CD14-positive monocyte (primary cell): ENCODE results near the gene COQ8A. TPM values are rescaled to one million over a fixed set of nuclear protein-coding genes. Genes with fewer than 3 reads are reported as not detected.
A peak's percentile ranks its signal among the peaks of the same experiment; 100 is the strongest.

ENCODE experiments used
- DNase-seq, 3 donors: peaks; one replicate each; pipeline ENCODE4 v3.0.0-alpha.2; 2011 to 2022
- H2AFZ ChIP-seq: 2 replicates; pipeline ENCODE4 v1.6.0; 2012; ENCODE audit warnings: mild to moderate bottlenecking, low read depth, low read length, inconsistent platforms; ENCODE audit not compliant: insufficient read depth, poor library complexity, severe bottlenecking
- H3K27ac ChIP-seq, 2 donors: 1 replicate in 1 of 2; 2 replicates in 1 of 2; pipeline ENCODE4 v1.5.1; 2012 to 2013; ENCODE audit warnings: low read length in 2 of 2, control low read depth in 1 of 2, inconsistent platforms in 1 of 2, low read depth in 1 of 2, mild to moderate bottlenecking in 1 of 2
- H3K27me3 ChIP-seq, 2 donors: one replicate each; pipeline versions ENCODE4 v1.6.0 to v1.6.1; 2011 to 2013; ENCODE audit warnings: low read length in 2 of 2; ENCODE audit not compliant: control insufficient read depth in 2 of 2, insufficient read depth in 2 of 2
- H3K36me3 ChIP-seq, 2 donors: replicated peaks in 1 of 2; 1 replicate in 1 of 2; 2 replicates in 1 of 2; pipeline versions ENCODE4 v1.5.1 to v1.6.1; 2012 to 2013; ENCODE audit warnings: low read length in 2 of 2, control low read depth in 1 of 2, inconsistent platforms in 1 of 2, mild to moderate bottlenecking in 1 of 2; ENCODE audit not compliant: insufficient read depth in 2 of 2, control insufficient read depth in 1 of 2
- H3K4me1 ChIP-seq, 2 donors: 1 replicate in 1 of 2; 2 replicates in 1 of 2; pipeline versions ENCODE4 v1.5.1 to v1.6.1; 2012 to 2013; ENCODE audit warnings: low read length in 2 of 2, control low read depth in 1 of 2, inconsistent platforms in 1 of 2, mild to moderate bottlenecking in 1 of 2, moderate library complexity in 1 of 2; ENCODE audit not compliant: insufficient read depth in 2 of 2, control insufficient read depth in 1 of 2
- H3K4me2 ChIP-seq: replicated peaks from 2 replicates; pipeline ENCODE3; 2012; ENCODE audit warnings: low read length, moderate library complexity, mild to moderate bottlenecking; ENCODE audit not compliant: poor library complexity, severe bottlenecking; ENCODE audit errors: extremely low read depth
- H3K4me3 ChIP-seq, 3 experiments: fragments of 200-600 bp in 1 of 3; sonication (generic) in 1 of 3; replicated peaks in 1 of 3; 1 replicate in 2 of 3; 2 replicates in 1 of 3; pipeline ENCODE4 v1.5.1; 2011 to 2013; ENCODE audit warnings: low read length in 3 of 3, mild to moderate bottlenecking in 3 of 3, control low read depth in 2 of 3, low read depth in 2 of 3, inconsistent platforms in 1 of 3, moderate library complexity in 1 of 3
- H3K79me2 ChIP-seq: 2 replicates; pipeline ENCODE4 v1.6.0; 2012; ENCODE audit warnings: mild to moderate bottlenecking, control low read depth, inconsistent platforms, low read length, moderate library complexity; ENCODE audit not compliant: insufficient read depth
- H3K9ac ChIP-seq: 2 replicates; pipeline ENCODE4 v1.6.0; 2017; ENCODE audit warnings: low read length, mild to moderate bottlenecking; ENCODE audit not compliant: insufficient read depth, poor library complexity, severe bottlenecking
- H3K9me3 ChIP-seq, 2 donors: replicated peaks in 1 of 2; 1 replicate in 1 of 2; 2 replicates in 1 of 2; pipeline versions ENCODE4 v1.5.1 to v1.6.1; 2012 to 2013; ENCODE audit warnings: low read length in 2 of 2, control low read depth in 1 of 2; ENCODE audit not compliant: control insufficient read depth in 1 of 2, insufficient read depth in 1 of 2
- H4K20me1 ChIP-seq: 2 replicates; pipeline ENCODE4 v1.6.0; 2012; ENCODE audit warnings: mild to moderate bottlenecking, low read length, control low read depth, moderate library complexity; ENCODE audit not compliant: insufficient read depth
- H3K27ac Mint-ChIP-seq, 7 donors: one replicate each; pipeline ENCODE4 v1.8.0; 2020; ENCODE audit warnings: mild to moderate bottlenecking in 7 of 7, mixed read lengths in 7 of 7, moderate library complexity in 6 of 7, inconsistent platforms in 2 of 7
- H3K27me3 Mint-ChIP-seq, 3 donors: one replicate each; pipeline ENCODE4 v1.8.0; 2021 to 2022; ENCODE audit warnings: low read depth in 3 of 3, mild to moderate bottlenecking in 3 of 3, mixed read lengths in 3 of 3, moderate library complexity in 3 of 3, inconsistent platforms in 1 of 3
- H3K36me3 Mint-ChIP-seq, 2 donors: one replicate each; pipeline ENCODE4 v1.8.0; 2020; ENCODE audit warnings: mixed read lengths in 2 of 2, inconsistent platforms in 1 of 2, mild to moderate bottlenecking in 1 of 2
- H3K4me1 Mint-ChIP-seq: one replicate; pipeline ENCODE4 v1.8.0; 2020; ENCODE audit warnings: mild to moderate bottlenecking, mixed read lengths
- H3K4me3 Mint-ChIP-seq, 2 donors: one replicate each; pipeline ENCODE4 v1.8.0; 2020; ENCODE audit warnings: mild to moderate bottlenecking in 2 of 2, mixed read lengths in 2 of 2, moderate library complexity in 1 of 2
- H3K9me3 Mint-ChIP-seq, 7 donors: one replicate each; pipeline ENCODE4 v1.8.0; 2020 to 2022; ENCODE audit warnings: mixed read lengths in 7 of 7, mild to moderate bottlenecking in 6 of 7, moderate library complexity in 6 of 7, inconsistent platforms in 2 of 7
- WGBS: methylation state at CpG from one replicate; pipeline ENCODE4 v1.1.5; 2013; ENCODE audit warnings: missing lambda C conversion rate; ENCODE audit not compliant: insufficient coverage; 5-methylcytosine and 5-hydroxymethylcytosine counted together
- intact Hi-C, 2 donors: fragments of 100-400 bp; cut with micrococcal nuclease; formaldehyde crosslinking; loops; one replicate each; pipeline versions ENCODE4 v1.15.0 to v1.15.1; 2023
- polyA plus RNA-seq, 3 donors: library from polyadenylated mRNA; depleted of rRNA in 1 of 3; unstranded in 2 of 3; stranded (reverse) in 1 of 3; fragments of 300-500 nt in 2 of 3; fragments of >200 nt in 1 of 3; fragmentation: Illumina TruSeq in 2 of 3; gene quantifications; 1 replicate in 2 of 3; 2 replicates in 1 of 3; pipeline ENCODE4 v1.2.3, GENCODE V29; 2012 to 2021
- TF ChIP-seq, protein P1 (sequence below): fragments of 200-600 bp; IDR thresholded peaks from one replicate; pipeline ENCODE4 v1.8.0; 2022; ENCODE audit warnings: antibody characterized with exemption, mild to moderate bottlenecking

The COQ8A gene
- polyA plus RNA-seq, 3 donors = 33.1 to 44.7 (median 38.2) TPM

DNA sequence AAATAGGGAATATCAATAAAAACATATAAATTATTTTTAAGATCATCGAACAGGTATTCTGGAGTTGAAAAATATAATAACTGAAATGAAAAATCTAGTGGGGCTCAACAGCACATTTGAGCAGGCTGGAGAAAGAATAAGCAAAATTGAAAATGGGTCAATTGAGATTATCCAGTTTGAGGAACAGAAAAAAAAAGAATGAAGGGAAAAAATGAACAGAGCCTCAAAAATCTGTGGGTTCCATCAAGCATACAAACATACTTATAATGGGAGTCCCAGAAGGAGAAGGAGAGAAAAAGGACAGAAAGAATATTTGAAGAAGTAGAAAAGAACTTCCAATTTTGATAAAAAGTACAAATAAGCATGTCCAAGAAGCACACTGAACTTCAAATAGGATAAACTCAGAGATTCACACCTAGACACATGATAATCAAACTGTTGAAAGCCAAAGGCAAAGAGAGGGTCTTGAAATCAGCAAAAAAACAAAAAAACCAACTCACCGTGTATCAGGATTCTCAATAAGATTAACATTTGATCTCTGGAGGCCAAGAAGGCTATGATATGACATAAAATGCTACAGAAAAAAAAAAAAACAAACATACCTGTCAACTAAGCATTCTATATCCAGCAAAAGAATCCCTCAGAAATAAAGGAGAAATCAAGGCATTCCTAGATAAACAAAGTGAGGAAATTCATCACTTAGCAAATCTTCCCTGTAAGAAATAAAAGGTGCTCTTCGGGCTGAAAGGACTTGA is 5.4 kb upstream of the COQ8A start:
- Mint-ChIP-seq H3K36me3 (peaks cover 0 to 6% of the 10 kb centered on the region in 2 donors), H3K4me1 (peaks cover 20% of the 10 kb centered on the region), H3K4me3 (no peak overlapping the region), H3K27me3 (no peaks in the 10 kb centered on the region), H3K9me3 (peaks cover 13 to 40% (median 31%) of the 10 kb centered on the region in 7 donors), H3K27ac (no peak overlapping the region)
- DNase-seq = no peak
- H3K27ac ChIP-seq = no peak overlapping the region
- H3K27me3 ChIP-seq = no peaks in the 10 kb centered on the region
- H3K4me3 ChIP-seq = no peak overlapping the region
- H4K20me1 ChIP-seq = no peaks in the 10 kb centered on the region
- intact Hi-C loops = loop anchor here in 1 of 2 donors (10.0 kb wide), 1 partner anchor 300 kb away; no protein-coding TSS in a partner anchor
- WGBS = no CpG with 5 or more reads among the region's 3 CpGs
- peaks cover 18 to 26% of the 10 kb centered on the region in 2 donors for H3K4me1 ChIP-seq
- H3K4me2 ChIP-seq = no peak overlapping the region
- no peak overlapping the region for H3K9ac ChIP-seq
- H3K9me3 ChIP-seq = peaks cover 13 to 22% of the 10 kb centered on the region in 2 donors
- TF ChIP-seq, protein P1, sequence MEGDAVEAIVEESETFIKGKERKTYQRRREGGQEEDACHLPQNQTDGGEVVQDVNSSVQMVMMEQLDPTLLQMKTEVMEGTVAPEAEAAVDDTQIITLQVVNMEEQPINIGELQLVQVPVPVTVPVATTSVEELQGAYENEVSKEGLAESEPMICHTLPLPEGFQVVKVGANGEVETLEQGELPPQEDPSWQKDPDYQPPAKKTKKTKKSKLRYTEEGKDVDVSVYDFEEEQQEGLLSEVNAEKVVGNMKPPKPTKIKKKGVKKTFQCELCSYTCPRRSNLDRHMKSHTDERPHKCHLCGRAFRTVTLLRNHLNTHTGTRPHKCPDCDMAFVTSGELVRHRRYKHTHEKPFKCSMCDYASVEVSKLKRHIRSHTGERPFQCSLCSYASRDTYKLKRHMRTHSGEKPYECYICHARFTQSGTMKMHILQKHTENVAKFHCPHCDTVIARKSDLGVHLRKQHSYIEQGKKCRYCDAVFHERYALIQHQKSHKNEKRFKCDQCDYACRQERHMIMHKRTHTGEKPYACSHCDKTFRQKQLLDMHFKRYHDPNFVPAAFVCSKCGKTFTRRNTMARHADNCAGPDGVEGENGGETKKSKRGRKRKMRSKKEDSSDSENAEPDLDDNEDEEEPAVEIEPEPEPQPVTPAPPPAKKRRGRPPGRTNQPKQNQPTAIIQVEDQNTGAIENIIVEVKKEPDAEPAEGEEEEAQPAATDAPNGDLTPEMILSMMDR = no peak
- no peaks in the 10 kb centered on the region for H3K79me2 ChIP-seq
- H2AFZ ChIP-seq = no peak overlapping the region
- H3K36me3 ChIP-seq = no peaks in the 10 kb centered on the region

DNA sequence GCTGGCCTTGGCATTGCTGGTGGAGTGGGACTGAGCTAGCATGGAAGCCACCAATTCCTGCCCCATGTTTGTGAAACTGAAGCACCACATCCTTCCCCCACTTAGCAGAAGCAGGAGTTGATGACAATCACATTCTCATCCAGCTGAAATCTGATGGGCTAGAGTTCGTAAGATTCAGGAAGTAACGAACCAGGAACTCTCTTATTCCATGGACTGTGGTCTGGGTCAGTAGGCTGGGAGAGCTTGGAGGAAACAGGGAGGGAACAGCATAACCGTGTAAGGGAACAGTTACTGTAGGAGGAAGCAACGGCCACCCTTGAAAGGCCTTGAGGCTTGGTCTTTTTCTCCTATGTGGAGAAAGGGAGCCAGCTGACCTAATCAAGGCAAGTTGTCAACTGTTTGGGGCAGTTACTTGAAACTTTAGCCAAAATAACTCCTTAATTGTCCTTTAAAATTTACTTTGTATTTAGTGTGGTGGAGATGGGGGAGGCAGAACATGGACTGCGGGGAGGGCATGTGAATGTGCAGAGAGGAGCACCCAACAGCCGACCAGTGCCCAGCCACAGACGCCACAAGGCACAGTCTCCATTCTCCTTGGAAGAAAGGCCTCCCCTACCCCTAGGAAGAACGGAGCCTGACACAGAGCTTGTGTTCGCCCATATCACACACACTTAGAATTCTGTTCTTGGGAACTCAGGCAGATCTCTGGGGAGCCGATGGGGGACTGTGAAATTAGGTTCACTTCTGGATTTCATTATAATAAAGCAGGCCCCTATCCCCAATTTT is 2.0 kb upstream of the COQ8A start:
- H3K4me3 Mint-ChIP-seq = peak overlapping the region; percentile 87 to 93
- peaks cover 46% of the 10 kb centered on the region for H3K4me1 Mint-ChIP-seq
- TF ChIP-seq, protein P1 = no peak
- Histone ChIP-seq H3K4me2 (peak overlapping the region; percentile 88), H3K79me2 (peaks cover 30% of the 10 kb centered on the region), H3K27ac (peak overlapping the region; percentile 96 to 98), H3K9me3 (peaks cover 9 to 22% of the 10 kb centered on the region in 2 donors), H3K36me3 (no peaks in the 10 kb centered on the region), H4K20me1 (peaks cover 18% of the 10 kb centered on the region), H3K27me3 (no peaks in the 10 kb centered on the region), H2AFZ (peak overlapping the region; percentile 70), H3K4me1 (peaks cover 36 to 58% of the 10 kb centered on the region in 2 donors), H3K9ac (peak overlapping the region; percentile 93), H3K4me3 (peak overlapping the region in 1 of 3 experiments; percentile 83)
- H3K36me3 Mint-ChIP-seq = peaks cover 6% of the 10 kb centered on the region in 2 donors
- intact Hi-C loops = loop anchor here in 1 of 2 donors (10.0 kb wide), 1 partner anchor 303 kb away; no protein-coding TSS in a partner anchor
- DNase-seq = peak; percentile 20 to 54 (median 53)
- H3K9me3 Mint-ChIP-seq = peaks cover 13 to 30% (median 26%) of the 10 kb centered on the region in 7 donors
- no peaks in the 10 kb centered on the region for H3K27me3 Mint-ChIP-seq
- 0% methylated on average over 1 of the region's 10 CpGs for WGBS
- peak overlapping the region; percentile 96 to 98 (median 97) for H3K27ac Mint-ChIP-seq
